Hepatocyte (in vitro differentiated cells): ENCODE results near the gene RGS19.

Experiments
- CTCF ChIP-seq: fragments of 200-600 bp; sonication (generic); IDR thresholded peaks from 2 replicates; pipeline ENCODE4 v1.5.1; 2016; ENCODE audit warnings: antibody characterized with exemption, mild to moderate bottlenecking; ENCODE audit not compliant: poor library complexity
- EZH2 ChIP-seq: fragments of 200-600 bp; sonication (generic); IDR thresholded peaks from 2 replicates; pipeline ENCODE4 v1.6.1; 2016; ENCODE audit warnings: antibody characterized with exemption, mild to moderate bottlenecking, borderline replicate concordance
- EZH2phosphoT487 ChIP-seq: fragments of 200-600 bp; sonication (generic); IDR thresholded peaks from one replicate; pipeline ENCODE4 v1.6.1; 2018; ENCODE audit warnings: antibody characterized with exemption, mild to moderate bottlenecking, low read depth, moderate library complexity; ENCODE audit not compliant: unreplicated experiment, severe bottlenecking

- no peak for TF ChIP-seq CTCF
- no peak for TF ChIP-seq EZH2phosphoT487
- no peak for TF ChIP-seq EZH2
Measured at GRCh38 chr20:64082820-64083377, 3.6 kb upstream of the RGS19 start.
